Activated CD8-positive, alpha-beta memory T cell treated with anti-CD3 and anti-CD28 coated beads for 24 hours (primary cell): ENCODE data around the gene KCNC3.
A peak's percentile ranks its signal among the peaks of the same experiment; 100 is the strongest.

Experiments
- DNase-seq: peaks from one replicate; pipeline ENCODE4 v3.0.0-alpha.2; 2020

KCNC3 gene

DNA sequence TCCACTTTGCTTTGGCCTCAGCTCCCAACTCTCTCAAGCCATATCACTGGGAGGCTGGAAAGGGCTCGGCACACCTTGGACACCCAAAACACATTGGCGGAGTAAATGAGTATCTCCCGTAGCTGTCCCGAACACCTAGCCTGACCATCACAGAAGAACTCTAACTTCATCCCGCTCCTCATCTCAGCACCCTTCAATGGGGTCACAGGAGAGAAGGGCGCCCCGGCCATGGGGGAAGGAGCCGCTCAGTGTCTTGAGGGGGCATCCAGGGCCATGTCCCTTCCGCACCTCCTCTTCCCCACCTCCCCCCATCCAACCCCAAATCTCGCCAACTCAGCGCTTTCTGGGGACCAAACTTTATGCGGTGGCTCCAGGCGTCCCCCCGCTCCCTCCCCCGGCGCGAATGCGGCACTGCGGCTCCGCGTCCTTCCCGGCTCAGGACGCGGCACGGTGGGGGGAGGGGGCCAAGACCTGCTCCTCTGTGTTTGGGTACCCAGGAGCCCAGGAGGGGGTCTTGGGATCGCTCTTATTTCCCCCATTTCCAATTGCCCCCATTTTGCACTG is 3.0 kb downstream of the KCNC3 start:
- DNase-seq: no peak

DNA sequence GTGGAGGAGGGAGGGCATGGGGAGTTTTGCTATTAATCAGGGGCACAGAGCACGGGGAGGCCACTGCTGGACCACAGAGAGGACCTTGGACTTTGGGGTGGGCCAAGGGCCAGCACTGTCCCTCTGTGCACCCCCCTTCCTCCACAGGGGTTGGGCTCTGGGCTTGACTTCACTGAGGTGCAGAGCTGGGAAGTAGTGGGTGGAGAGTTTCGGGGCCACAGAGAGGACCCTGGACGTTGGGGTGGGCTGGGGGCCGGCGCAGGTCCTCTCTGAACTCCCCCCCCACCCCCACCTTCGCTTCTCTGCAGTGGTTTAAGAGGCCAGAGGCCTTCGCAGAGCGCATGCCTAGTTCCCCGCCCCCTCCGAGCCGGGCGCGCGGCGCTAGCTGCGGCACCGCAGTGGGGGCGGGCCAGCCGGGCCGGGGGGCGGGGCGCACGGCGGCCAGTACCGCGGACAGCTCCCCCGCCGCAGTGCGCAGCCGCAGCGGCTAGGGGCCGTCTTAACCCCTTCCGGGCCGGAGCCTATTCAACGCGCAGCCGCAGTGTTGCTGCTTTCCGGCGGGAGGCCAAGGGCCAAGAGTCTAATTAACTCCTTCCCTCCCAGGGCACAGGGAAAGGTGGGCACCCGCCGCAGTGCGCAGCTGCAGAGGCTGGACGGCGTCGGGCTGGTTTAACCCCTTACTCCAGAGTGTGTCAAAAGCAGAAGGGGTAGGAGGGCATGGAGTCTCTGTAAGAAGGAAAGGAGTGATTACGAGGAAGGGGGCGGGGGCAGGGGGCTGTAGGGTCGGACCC is 3.7 kb downstream of the KCNC3 start:
- peak; percentile 87 for DNase-seq

DNA sequence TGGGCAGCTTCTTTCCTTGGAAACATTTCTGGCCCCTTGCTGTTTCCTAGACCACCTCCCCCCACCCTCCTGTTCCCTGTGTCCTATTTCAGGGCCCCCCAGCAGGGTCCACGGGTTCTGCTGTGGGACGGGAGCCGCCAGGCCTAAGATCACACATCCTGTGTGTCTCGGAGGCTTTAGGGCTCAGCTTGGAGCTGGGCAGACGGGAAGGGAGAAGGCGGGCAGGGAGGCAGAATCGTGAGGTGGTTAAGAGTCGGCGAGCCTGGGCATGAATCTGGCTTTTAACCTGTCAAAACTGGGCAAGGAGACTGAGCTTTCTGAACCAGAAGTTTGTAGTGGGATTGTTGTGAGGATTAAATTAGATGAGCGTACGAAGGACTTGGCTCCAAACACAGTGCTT is 4.8 kb downstream of the KCNC3 start:
- DNase-seq: no peak

DNA sequence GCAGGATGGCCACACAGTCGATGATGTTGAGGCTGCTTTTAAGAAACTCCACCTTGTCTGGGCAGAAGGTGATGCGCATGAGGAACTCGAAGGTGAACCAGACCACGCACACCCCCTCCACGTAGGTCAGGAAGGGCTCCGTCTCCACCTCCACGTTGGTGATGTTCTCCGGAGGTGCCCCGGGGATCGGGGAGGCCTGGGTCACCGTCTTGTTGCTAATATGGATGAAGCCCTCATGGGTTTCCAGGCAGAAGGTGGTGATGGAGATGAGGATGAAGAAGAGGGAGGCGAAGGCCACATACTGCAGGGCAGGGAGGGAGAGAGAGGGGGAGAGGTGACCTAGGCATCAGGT is 5.4 kb downstream of the KCNC3 start:
- DNase-seq: no peak

DNA sequence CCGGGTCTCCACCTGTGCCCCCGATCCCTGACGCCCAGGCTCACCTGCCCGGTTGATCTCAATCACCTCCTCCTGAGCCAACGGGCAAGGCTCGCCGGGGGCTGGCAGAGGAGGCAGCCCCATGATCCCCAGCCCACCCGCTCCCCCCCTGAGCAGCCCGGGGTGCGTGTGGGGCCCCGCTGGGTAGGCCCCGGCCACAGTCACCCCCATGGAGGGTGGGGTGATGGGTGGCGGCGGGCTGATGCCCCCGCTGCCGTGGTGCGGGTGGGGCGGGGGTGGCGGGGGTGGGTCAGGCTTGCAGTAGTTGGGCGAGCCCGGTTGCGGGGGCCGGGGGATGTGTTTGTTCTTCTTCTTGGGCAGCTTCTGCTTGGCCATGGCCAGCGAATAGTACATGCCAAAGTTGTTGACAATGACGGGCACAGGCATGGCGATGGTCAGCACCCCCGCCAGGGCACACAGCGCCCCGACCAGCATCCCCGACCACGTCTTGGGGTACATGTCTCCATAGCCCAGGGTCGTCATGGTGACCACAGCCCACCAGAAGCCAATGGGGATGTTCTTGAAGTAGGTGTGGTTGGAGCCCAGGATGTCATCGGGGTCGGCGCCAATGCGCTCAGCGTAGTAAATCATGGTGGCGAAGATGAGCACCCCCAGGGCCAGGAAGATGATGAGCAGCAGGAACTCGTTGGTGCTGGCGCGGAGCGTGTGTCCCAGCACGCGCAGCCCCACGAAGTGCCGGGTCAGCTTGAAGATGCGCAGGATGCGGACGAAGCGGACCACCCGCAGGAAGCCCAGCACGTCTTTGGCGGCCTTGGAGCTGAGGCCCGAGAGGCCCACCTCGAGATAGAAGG is 6.0 kb downstream of the KCNC3 start:
- no peak for DNase-seq

DNA sequence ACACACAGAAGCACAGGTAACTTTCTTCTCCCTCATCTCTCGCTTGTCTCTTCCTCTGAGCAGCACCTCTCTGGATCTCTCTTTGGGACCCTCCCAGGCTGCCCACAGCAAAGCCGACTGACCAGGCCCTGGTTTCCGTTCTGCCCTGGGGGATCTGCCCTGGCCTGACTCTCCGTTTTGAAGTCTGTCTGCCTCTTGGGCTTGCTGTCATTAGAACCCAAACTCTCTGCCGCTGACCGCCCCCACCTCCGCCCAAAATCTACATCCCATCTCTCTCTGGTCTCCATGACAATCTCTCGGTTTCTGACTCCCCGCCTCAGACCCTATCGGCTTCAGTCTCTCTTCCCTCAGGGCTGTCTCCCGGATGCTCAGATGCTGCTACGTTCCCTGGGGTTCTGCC is 6.9 kb downstream of the KCNC3 start:
- DNase-seq: no peak

DNA sequence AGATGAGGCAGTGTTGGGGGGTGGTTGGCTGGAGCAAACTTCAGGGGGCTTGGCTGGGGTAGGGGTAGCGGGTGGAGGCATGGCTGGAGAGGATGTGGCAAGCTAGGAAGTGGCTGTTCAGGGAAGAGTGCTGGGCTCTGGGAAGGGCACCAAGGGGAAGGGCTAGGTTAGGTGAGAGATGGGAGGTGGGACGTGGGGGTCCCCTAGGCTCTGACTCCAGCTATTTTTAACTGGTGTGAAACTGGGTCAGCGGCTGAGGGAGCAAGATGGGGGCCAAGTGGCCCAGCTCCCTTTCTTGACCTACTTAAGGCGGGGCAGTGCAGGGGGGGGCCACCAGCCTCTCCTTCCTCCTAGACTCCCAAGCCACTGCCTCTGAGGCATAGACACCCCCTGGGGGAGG is 7.3 kb downstream of the KCNC3 start:
- no peak for DNase-seq

DNA sequence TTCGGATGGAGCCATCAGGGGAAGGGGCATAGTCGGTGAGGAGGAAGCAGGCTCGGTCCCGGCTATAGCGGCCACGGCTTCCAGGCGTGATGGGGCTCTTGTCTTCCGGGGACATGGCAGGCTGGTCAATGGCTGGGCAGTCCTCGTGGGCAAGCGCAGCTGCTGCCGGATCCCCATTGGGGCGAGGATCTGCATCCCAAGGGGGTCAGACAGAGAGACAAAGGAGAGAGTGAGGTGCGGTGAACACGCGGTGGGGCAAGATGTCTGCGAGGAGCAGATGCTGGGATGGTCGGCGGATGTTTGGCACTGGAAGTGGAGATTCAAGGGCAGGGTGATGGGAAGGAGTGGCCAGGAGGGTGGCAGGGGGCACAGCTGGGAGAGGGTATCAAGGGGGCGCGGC is 8.6 kb downstream of the KCNC3 start:
- DNase-seq: no peak

DNA sequence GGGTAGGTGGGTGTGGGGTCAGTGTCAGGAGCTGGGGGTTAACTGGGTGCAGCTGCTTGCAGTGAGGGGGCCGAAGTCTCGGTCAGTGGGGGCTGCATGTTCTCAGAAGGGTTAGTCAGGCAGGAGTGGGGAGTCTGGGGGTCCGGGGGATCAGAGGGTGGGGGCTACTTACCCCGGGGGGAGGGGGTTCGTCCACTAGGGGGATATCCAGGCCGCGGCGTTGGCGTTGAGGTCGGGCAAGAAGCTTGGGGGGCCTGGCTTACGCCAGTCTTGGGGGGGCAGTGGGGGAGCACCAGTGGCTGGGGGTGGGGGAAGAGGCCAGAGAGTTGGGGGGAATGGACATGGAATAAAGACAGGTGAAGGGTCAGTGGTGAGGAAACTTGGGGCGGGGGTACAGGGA is 9.1 kb downstream of the KCNC3 start:
- no peak for DNase-seq

DNA sequence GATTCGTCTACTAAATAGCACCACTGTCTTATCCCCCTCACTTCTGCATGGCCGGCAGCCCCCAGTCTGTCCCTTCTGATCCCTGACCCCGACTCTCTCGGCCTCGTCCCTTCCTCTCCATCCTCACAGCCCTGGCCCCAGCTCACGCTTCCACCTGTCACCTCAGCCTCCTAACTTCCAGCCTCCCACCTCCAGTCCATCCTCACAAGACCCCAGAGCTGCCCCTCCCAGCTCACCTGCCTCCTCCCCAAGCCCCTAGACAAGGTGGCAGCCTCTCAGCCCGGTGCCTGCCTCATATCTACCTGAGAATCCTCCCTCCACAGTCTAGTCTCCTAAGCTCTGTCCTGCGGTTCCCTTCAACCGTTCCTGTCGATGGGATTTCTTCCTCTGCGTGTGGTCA is 10.0 kb downstream of the KCNC3 start:
- DNase-seq: no peak

DNA sequence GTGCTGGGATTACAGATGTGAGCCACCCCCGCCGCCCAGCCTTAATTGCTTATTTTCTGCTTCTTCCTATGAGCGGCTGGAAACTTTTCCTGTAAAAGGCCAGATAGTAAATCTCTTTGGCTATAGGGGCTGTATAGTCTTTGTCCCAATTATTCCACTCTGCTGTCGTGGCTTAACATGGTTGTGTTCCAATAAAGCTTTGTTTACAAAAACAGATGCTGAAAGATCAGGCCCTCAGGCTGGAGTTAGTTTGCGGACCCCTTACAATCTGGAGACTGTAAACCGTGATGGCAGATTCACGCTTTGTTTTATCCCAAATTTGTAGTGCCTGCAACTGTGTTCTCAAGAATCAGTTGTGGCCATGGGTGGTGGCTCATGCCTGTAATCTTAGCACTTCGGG is 10.7 kb downstream of the KCNC3 start:
- DNase-seq: no peak

DNA sequence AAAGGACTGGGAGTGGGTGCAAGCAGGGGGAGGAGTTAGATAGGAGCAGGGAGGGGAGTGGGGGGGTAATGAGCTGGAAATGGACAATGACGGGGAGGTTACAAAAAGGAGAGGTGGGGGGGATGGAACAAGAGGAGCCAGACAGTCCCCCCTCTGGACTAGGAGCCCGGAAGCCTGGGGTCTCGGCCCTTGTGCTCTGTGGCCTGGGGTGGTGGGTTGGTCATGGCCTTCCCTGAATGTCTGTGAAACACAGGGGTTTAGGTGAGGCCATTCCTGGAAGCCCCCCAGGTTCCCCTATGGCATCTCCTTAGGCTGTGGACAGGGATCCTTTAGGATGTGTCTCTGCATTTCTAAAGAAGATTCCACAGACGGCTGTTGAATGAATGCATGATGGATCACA is 12.1 kb downstream of the KCNC3 start:
- DNase-seq: no peak

DNA sequence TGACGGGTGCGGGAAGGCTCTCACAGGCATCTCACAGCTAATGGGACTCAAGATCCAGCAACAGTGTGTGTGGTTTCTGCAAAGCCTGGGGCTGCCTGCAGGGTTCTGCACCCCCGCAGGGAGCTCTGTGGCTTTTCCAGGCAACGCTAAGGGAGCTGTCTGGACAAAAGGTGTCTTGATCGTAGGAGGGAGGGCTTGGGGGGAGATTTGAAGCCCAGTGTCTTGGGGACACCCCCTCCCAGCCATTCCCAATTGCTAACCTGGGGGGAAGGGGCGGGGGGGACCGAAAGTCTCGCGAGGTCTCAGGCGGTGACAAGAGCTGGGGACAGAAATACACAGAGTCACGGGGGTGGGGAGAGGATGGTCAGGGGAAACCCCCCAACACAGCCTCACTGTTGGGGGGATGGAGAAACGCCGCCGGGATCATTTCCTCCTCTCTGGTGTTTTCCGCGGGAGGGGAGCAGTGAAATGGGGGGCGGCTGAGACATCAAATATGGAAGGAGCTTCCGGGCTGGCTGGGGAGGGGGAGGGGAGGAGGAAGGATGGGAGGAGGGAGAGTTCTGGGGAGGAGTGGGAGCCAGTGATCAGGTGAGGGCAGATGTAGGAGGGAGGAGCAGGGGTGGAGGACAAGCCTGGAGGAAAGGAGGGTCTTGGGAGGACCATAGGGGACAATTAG is 13.3 kb downstream of the KCNC3 start:
- no peak for DNase-seq

DNA sequence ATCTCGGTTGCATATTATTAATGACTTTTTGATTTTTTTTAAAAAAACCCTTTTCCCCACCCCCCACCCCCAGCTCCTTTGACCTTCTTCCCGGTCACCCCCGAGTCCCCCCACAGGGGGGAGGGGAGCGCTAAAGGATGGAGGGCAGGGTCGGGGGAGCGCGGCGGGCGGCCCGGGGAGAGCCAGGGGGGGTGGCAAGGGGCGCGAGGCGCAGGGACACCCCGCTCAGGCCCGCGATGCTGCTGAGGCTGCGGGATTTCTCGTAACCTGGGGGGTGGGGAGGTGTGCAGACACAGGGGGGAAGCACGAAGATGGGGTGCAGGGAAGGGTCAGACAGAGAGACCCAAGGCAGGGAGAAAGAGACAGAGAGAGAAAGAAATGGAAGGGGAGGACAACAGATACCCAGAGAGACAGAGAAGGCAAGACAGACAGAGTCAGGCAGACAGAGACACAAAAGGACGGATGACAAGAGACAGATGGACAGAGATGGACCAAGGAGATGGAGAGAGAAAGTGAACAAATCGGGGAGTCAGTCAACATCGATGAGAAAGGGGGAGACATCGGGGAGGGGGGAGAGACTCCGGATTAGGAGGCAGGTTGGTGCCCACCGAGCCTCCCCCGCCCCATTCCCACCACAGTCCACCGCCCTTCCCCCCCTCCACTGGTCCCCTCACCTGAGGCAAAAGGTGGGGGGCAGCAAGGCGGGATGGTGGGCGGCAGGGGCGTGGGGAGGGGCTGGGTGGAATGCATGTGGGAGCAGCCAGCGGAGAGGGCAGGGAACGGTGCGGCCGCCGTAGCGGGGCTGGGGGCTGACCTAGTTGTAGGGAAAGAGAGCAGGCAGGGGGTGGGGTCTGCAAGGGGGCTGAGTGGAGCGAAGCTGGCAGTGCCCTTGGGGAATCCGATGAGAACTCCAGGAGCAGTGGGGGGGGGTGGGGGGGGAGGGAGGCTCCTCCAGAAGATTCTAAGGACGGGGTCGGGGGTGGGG is 14.2 kb downstream of the KCNC3 start:
- no peak for DNase-seq

DNA sequence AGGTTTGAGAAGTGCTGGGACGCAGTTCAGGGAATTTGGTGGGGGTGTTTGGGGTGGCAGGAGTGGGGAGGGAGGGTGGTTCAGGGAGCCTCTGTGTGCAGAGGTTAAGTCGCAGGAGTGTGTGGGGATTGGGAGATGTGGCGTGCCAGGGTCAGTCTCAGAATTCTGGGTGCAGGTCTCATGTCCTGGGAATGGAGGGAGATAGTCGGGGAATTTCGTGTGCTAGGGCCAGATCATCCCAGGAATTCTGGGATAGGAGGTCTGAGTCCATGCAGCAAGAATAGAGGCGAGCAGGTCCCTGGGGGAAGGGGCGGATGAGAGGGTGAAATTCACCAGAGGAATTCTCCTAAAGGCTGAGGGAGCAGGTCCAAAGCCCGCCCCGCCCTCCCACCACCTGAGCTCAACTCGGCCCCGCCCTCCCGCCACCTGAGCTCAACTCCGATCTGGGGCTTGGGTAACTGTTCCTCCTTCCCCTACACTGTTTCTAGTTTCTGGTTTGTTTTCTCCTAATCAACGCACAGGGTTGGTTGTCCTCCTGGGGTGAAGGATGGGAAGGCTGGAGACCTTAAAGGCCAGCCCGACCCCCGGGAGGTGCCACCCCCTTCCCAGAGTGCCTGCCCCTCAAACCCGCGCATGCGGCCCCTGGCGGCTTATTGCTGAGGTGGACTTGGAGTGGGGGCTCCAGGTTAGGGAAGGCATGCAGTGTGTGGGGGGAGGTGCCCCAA is 15.2 kb downstream of the KCNC3 start:
- no peak for DNase-seq

DNA sequence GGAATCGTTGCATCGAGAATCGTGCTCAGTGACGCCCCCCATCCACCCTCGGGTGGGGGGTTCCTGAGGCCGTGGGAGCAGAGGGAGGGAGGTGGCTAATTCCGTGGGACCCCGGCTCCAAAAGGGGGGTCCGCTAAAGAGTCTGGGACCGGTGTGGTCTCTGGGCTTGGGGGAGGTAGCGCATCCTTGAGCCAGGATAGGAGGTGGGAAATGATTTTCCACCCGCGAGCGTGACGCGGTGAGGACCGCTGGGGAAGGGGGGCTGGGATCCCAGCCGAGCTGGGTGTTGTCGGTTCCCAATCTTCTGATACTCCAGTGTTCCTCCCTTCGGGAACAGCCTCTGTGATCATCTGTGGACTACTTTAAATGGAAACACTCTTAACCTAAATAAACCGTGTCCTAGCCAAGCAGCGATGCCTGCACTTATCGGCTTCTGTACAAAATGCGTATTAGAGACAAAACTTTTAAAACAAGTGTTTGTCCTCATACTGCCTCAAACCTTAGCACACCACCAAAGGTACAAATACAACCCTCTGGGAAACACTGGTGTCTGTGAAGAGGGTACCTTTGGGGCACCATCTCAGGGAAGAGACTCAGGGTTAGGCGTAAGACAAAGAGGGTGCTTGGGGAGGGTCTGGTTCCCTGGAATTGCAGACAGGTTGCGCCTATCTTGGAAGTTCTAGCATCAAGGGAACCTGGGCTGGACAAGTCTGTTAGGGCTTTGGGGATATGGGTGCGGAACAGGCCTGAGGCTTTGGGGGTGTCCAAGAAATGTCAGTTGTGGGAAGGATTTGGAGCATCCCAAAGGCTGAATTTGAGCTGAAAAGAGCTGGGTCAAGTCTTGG is 16.0 kb downstream of the KCNC3 start:
- DNase-seq: no peak

DNA sequence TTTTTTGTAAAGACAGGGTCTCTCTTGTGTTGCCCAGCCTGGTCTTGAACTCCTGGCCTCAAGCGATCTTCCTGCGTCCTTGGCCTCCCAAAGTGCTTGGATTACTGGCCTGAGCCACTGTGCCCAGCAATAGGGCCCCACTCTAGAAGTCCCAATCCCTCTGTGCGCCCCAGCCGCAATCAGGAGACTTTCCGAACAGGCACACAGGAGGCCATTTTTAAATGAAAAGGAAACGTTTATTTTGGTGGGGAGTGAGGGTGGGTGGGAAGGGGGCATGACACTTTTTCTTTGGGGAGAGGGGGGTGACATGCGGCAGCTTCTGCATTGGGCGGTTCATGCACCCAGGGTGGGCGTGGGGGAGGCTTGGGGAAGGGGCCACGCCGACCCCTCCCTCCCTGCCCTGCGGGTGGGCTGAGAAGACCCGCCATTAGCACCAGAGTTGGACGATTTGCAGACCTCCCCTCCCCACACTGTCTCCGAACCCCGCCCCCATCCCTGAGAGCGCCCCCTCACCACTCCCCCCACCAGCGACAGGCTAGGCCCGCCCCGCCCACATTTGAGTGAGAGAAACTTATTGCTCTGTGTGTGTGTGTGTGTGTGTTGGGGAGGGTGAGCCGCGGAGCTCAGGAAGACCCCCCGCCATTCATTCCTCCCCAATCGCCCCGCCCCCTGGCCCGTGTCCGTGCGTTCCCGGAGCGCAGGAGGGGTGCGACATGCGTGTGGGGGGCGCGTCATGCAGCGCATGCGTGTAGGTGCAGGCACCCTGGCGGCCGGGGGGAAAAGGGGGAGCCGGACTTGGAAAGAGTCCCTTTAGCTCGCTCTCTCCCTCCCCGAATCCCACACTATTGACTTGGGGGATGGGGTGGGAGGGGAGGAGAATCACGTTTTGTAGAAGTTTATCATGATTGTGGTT is 17.2 kb downstream of the KCNC3 start:
- no peak for DNase-seq

DNA sequence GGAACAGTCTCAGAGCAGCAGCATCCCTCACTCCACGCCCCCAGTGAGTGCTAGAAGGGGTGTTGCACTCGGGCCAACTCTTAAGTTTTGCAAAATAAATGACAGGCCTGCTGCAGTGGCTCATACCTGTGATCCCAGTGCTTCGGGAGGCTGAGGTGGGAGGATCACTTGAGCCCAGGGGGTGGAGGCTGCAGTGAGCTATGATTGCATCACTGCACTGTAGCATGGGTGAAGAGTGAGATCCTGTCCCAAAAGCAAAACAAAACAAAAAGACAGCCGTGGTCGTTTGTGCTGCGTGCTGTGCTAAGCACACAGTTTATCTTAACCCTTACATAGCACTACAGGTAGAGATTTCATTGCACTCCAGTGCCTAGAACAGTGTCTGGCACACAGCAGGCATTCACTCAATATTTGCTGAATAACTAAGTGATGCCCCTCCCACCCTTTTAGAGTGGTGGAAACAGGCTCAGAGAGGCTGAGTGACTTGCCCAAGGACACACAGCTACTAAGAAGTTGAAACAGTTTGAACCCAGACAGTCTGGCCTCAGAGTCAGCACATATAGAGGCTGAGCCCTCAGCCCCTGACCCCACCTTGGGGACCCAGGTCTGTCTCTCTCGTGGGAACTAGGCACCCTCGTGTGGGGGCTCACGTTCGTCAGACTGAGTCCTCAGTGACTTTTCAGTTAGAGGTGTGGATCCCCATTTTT is 18.3 kb downstream of the KCNC3 start:
- no peak for DNase-seq
